Pancreas (tissue), 10 donors: ENCODE data around the gene GRB10. TPM values are rescaled to one million over a fixed set of nuclear protein-coding genes. Genes with fewer than 3 reads are reported as not detected.

Experiments
- ATAC-seq, 4 donors: fragments of 200-7000 bp; cut with Tn5 transposase; one replicate each; pipeline versions ENCODE4 v1.8.0 to v1.9.1; 2020; ENCODE audit warnings: mild to moderate bottlenecking in 4 of 4, moderate library complexity in 4 of 4
- DNase-seq, 6 donors: peaks; one replicate each; pipeline ENCODE4 v3.0.0-alpha.2; 2020
- FAIRE-seq: peaks from 2 replicates; lab custom pipeline; 2012; peaks lifted over from hg19 to GRCh38; lab: Jason Lieb, UNC
- H3K27ac ChIP-seq, 4 donors: fragments of 200-600 bp; sonication (generic); 1 replicate in 3 of 4; 2 replicates in 1 of 4; pipeline versions ENCODE4 v1.5.0 to v1.8.0; 2020
- H3K27me3 ChIP-seq, 4 donors: fragments of 200-600 bp; one replicate each; pipeline ENCODE4 v1.8.0; 2021
- H3K36me3 ChIP-seq, 3 donors: fragments of 200-600 bp; sonication (generic) in 1 of 3; one replicate each; pipeline versions ENCODE4 v1.5.0 to v1.8.0; 2020 to 2021
- H3K4me1 ChIP-seq, 3 donors: fragments of 200-600 bp; one replicate each; pipeline ENCODE4 v1.8.0; 2021
- H3K4me3 ChIP-seq, 4 donors: fragments of 200-600 bp; sonication (generic) in 2 of 4; one replicate each; pipeline versions ENCODE4 v1.5.0 to v1.8.0; 2020 to 2021
- H3K9me3 ChIP-seq, 4 donors: fragments of 200-600 bp; one replicate each; pipeline ENCODE4 v1.8.0; 2021
- CTCF ChIP-seq, 4 donors: fragments of 200-600 bp; sonication (generic) in 3 of 4; IDR thresholded peaks; one replicate each; pipeline versions ENCODE4 v1.5.0 to v1.8.0; 2021; ENCODE audit warnings: antibody characterized with exemption in 4 of 4
- WGBS, 2 donors: extraction: QIAGEN DNeasy Blood & Tissue Kit; methylation state at CpG; one replicate each; pipeline ENCODE4 v1.1.7; 2013; 5-methylcytosine and 5-hydroxymethylcytosine counted together
- intact Hi-C, 3 donors: fragments of 100-400 bp; cut with DNase I; formaldehyde crosslinking; loops; one replicate each; pipeline versions ENCODE4 v1.11.1 to v1.14.2; 2022
- polyA plus RNA-seq, 2 donors: library from polyadenylated mRNA; stranded (reverse); fragments of 200-250 nt; gene quantifications; one replicate each; pipeline ENCODE4 v1.2.3, GENCODE V29; 2013
- total RNA-seq, 6 donors: library from RNA; stranded (reverse); fragmentation: NEBNext Ultra II Directional in 4 of 6; extraction: Animal tissue kit (Norgen Biotek cat#: 25700) in 4 of 6; gene quantifications; one replicate each; pipeline versions ENCODE4 v1.2.1 to v1.2.4, GENCODE V29; 2021 to 2023
- donor health status: healthy with polysubstance abuse.
- donor health status: DM: no; HTN: no; CAD: no; lungs with moderate emphysema.
- donor health status: DM: no; HTN: no; CAD: no.
- donor health status: control.
- donor health status: control.
- donor health status: Bipolar disorder and iron deficiency.
- donor health status: DM: yes; HTN: yes; CAD: no.
- donor health status: DM: no; HTN: no; CAD: no.
- donor health status: DM: no; HTN: no; CAD: no.
- donor health status: DM: yes; HTN: yes; CAD: no.

Gene GRB10
- total and polyA plus RNA-seq, 8 donors, result 69.9 to 199 (median 133) TPM

GRCh38 chr7:50785346-50785745 is 2.6 kb upstream of the GRB10 start:
- FAIRE-seq (no peak), DNase-seq (peak in 1 of 6 donors; percentile 46), ATAC-seq (no peak)
- peaks cover 15 to 63% (median 39%) of the 10 kb centered on the region in 3 donors for H3K4me1 ChIP-seq
- H3K36me3 ChIP-seq, result no peaks in the 10 kb centered on the region
- intact Hi-C loops, result loop anchor here in 1 of 3 donors (10.0 kb wide), 1 partner anchor 71 kb away; no protein-coding TSS in a partner anchor
- H3K4me3 ChIP-seq, result no peak overlapping the region
- H3K27ac ChIP-seq, result peak overlapping the region in 1 of 4 donors; percentile 44
- H3K27me3 ChIP-seq, result no peaks in the 10 kb centered on the region
- no peak for TF ChIP-seq CTCF (IDR thresholded peaks at IDR 0.05)
- 49 to 54% methylated on average over 6 of the region's 6 CpGs for WGBS, 2 donors
- no peaks in the 10 kb centered on the region for H3K9me3 ChIP-seq

GRCh38 chr7:50783801-50784507 is 1.3 kb upstream of the GRB10 start:
- Histone ChIP-seq H3K27ac (peak overlapping the region in 3 of 4 donors; percentile 16 to 31 (median 20)), H3K27me3 (no peaks in the 10 kb centered on the region), H3K36me3 (no peaks in the 10 kb centered on the region), H3K9me3 (no peaks in the 10 kb centered on the region), H3K4me1 (peaks cover 15 to 66% (median 31%) of the 10 kb centered on the region in 3 donors), H3K4me3 (peak overlapping the region in 2 of 4 donors; percentile 1 to 4)
- WGBS, 2 donors, result 40 to 41% methylated on average over 12 of the region's 12 CpGs
- DNase-seq (peak in 1 of 6 donors; percentile 16), ATAC-seq (peak in 2 of 4 donors; percentile 9 to 14), FAIRE-seq (no peak)
- TF ChIP-seq CTCF (IDR thresholded peaks at IDR 0.05), result no peak
- intact Hi-C loops, result loop anchor here in 1 of 3 donors (10.0 kb wide), 1 partner anchor 69 kb away; no protein-coding TSS in a partner anchor

- DNase-seq (no peak), FAIRE-seq (no peak), ATAC-seq (peak in 1 of 4 donors; percentile 7)
- Histone ChIP-seq H3K27me3 (no peaks in the 10 kb centered on the region), H3K4me3 (peak overlapping the region in 2 of 4 donors; percentile 48), H3K9me3 (no peaks in the 10 kb centered on the region), H3K36me3 (no peaks in the 10 kb centered on the region), H3K4me1 (peaks cover 21 to 70% (median 31%) of the 10 kb centered on the region in 3 donors), H3K27ac (peak overlapping the region in 1 of 4 donors; percentile 31)
- intact Hi-C loops, result loop anchor here in 1 of 3 donors (10.0 kb wide), 1 partner anchor 69 kb away; no protein-coding TSS in a partner anchor
- TF ChIP-seq CTCF (IDR thresholded peaks at IDR 0.05), result no peak
- 39 to 45% methylated on average over 7 of the region's 7 CpGs for WGBS, 2 donors
Observed at GRCh38 chr7:50783303-50783702, 607 bp upstream of the GRB10 start.

- Histone ChIP-seq H3K4me3 (peak overlapping the region in 3 of 4 donors; percentile 30 to 48 (median 48)), H3K27ac (peak overlapping the region; percentile 20 to 58 (median 42)), H3K9me3 (no peaks in the 10 kb centered on the region), H3K4me1 (peaks cover 24 to 56% (median 31%) of the 10 kb centered on the region in 3 donors), H3K36me3 (no peaks in the 10 kb centered on the region), H3K27me3 (no peaks in the 10 kb centered on the region)
- no peak for TF ChIP-seq CTCF (IDR thresholded peaks at IDR 0.05)
- peak in 1 of 6 donors; percentile 72 for DNase-seq
- WGBS, 2 donors, result 39 to 40% methylated on average over 48 to 49 of the region's 49 CpGs
- FAIRE-seq, result no peak
- ATAC-seq, result peak; percentile 2 to 21 (median 8)
- intact Hi-C loops, result loop anchor here in 1 of 3 donors (10.0 kb wide), 1 partner anchor 67 kb away; no protein-coding TSS in a partner anchor
Observed at GRCh38 chr7:50781381-50782293, 1.1 kb downstream of the GRB10 start.
